ENCODE results near the gene FAM133A. TPM values are rescaled to one million over a fixed set of nuclear protein-coding genes. Genes with fewer than 3 reads are reported as not detected.

FAM133A gene
- polyA plus RNA-seq, 3 donors, result not detected

DNA sequence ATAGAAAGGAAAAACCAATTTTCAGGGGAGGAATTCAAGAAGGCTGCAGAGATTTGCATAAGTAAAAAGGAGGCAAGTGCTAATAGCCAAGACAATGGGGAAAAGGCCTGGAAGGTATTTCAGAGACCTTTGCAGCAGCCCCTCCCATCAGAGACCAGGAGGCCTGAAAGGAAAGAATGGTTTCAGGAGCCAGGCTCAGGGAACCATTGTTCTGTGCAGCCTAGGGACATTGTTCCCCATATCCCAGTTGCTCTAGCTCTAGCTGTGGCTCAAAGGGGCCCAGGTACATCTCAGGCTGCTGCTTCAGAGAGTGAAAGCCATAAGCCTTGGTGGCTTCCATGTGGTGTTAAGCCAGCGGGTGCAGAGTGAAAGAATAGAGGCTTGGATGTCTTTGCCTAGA is 24.6 kb upstream of the FAM133A start:
- peaks cover 0 to 7% of the 10 kb centered on the region in 2 donors for H3K9me3 ChIP-seq (replicated peaks in 1 of 2; ENCODE audit: control insufficient read depth in 1 of 2, insufficient read depth in 1 of 2, low read length in 2 of 2)
- H3K79me2 ChIP-seq (ENCODE audit: insufficient read depth, low read length), result no peaks in the 10 kb centered on the region
- H3K27me3 Mint-ChIP-seq (ENCODE audit: low read depth in 3 of 3), result no peaks in the 10 kb centered on the region
- no peak overlapping the region for H2AFZ ChIP-seq (ENCODE audit: insufficient read depth, low read depth, low read length, poor library complexity, severe bottlenecking)
- no peaks in the 10 kb centered on the region for H4K20me1 ChIP-seq (ENCODE audit: insufficient read depth, low read length)
- intact Hi-C loops (cut with micrococcal nuclease), result no loop called here
- WGBS (ENCODE audit: insufficient coverage), result no CpG with 5 or more reads among the region's 1 CpG
- no peak overlapping the region for H3K27ac Mint-ChIP-seq
- H3K36me3 Mint-ChIP-seq, result no peaks in the 10 kb centered on the region
- no peaks in the 10 kb centered on the region for H3K36me3 ChIP-seq (replicated peaks in 1 of 2; ENCODE audit: control insufficient read depth in 1 of 2, insufficient read depth in 2 of 2, low read length in 2 of 2)
- no peak for DNase-seq
- no peak overlapping the region for H3K27ac ChIP-seq (ENCODE audit: low read depth in 1 of 2, low read length in 2 of 2)
- no peak overlapping the region for H3K4me3 ChIP-seq (replicated peaks in 1 of 3; ENCODE audit: low read depth in 2 of 3, low read length in 3 of 3)
- H3K9ac ChIP-seq (ENCODE audit: insufficient read depth, low read length, poor library complexity, severe bottlenecking), result no peak overlapping the region
- peaks cover 0 to 6% (median 0%) of the 10 kb centered on the region in 7 donors for H3K9me3 Mint-ChIP-seq
- no peak overlapping the region for H3K4me3 Mint-ChIP-seq
- no peak overlapping the region for H3K4me2 ChIP-seq (replicated peaks; ENCODE audit: extremely low read depth, low read length, poor library complexity, severe bottlenecking)
- H3K4me1 Mint-ChIP-seq, result no peaks in the 10 kb centered on the region
- H3K4me1 ChIP-seq (ENCODE audit: control insufficient read depth in 1 of 2, insufficient read depth in 2 of 2, low read length in 2 of 2), result no peaks in the 10 kb centered on the region
- no peaks in the 10 kb centered on the region for H3K27me3 ChIP-seq (ENCODE audit: control insufficient read depth in 2 of 2, insufficient read depth in 2 of 2, low read length in 2 of 2)
- TF ChIP-seq, protein P1, sequence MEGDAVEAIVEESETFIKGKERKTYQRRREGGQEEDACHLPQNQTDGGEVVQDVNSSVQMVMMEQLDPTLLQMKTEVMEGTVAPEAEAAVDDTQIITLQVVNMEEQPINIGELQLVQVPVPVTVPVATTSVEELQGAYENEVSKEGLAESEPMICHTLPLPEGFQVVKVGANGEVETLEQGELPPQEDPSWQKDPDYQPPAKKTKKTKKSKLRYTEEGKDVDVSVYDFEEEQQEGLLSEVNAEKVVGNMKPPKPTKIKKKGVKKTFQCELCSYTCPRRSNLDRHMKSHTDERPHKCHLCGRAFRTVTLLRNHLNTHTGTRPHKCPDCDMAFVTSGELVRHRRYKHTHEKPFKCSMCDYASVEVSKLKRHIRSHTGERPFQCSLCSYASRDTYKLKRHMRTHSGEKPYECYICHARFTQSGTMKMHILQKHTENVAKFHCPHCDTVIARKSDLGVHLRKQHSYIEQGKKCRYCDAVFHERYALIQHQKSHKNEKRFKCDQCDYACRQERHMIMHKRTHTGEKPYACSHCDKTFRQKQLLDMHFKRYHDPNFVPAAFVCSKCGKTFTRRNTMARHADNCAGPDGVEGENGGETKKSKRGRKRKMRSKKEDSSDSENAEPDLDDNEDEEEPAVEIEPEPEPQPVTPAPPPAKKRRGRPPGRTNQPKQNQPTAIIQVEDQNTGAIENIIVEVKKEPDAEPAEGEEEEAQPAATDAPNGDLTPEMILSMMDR (IDR thresholded peaks at IDR 0.05), result no peak

DNA sequence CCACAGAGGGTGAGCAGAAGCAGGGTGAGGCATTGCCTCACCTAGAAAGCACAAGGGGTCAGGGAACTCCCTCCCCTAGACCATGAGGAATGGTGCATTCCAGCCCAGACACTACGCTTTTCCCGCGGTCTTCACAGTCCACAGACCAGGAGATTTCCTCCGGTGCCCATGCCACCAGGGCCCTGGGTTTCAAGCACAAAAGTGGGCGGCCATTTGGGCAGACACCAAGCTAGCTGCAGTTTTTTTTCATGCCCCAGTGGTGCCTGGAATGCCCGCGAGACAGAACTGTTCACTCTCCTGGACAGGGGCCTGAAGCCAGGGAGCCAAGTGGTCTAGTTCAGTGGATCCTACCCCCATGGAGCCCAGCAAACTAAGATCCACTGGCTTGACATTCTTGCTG is 13.4 kb upstream of the FAM133A start:
- Mint-ChIP-seq H3K36me3 (no peaks in the 10 kb centered on the region), H3K27me3 (ENCODE audit: low read depth in 3 of 3) (peaks cover 0 to 4% (median 2%) of the 10 kb centered on the region in 3 donors), H3K4me3 (no peak overlapping the region), H3K27ac (no peak overlapping the region), H3K9me3 (peaks cover 0 to 4% (median 0%) of the 10 kb centered on the region in 7 donors), H3K4me1 (no peaks in the 10 kb centered on the region)
- Histone ChIP-seq H3K79me2 (ENCODE audit: insufficient read depth, low read length) (no peaks in the 10 kb centered on the region), H4K20me1 (ENCODE audit: insufficient read depth, low read length) (no peaks in the 10 kb centered on the region), H2AFZ (ENCODE audit: insufficient read depth, low read depth, low read length, poor library complexity, severe bottlenecking) (no peak overlapping the region), H3K27ac (ENCODE audit: low read depth in 1 of 2, low read length in 2 of 2) (no peak overlapping the region), H3K9me3 (replicated peaks in 1 of 2; ENCODE audit: control insufficient read depth in 1 of 2, insufficient read depth in 1 of 2, low read length in 2 of 2) (no peaks in the 10 kb centered on the region), H3K36me3 (replicated peaks in 1 of 2; ENCODE audit: control insufficient read depth in 1 of 2, insufficient read depth in 2 of 2, low read length in 2 of 2) (no peaks in the 10 kb centered on the region), H3K9ac (ENCODE audit: insufficient read depth, low read length, poor library complexity, severe bottlenecking) (no peak overlapping the region), H3K27me3 (ENCODE audit: control insufficient read depth in 2 of 2, insufficient read depth in 2 of 2, low read length in 2 of 2) (no peaks in the 10 kb centered on the region), H3K4me2 (replicated peaks; ENCODE audit: extremely low read depth, low read length, poor library complexity, severe bottlenecking) (no peak overlapping the region), H3K4me1 (ENCODE audit: control insufficient read depth in 1 of 2, insufficient read depth in 2 of 2, low read length in 2 of 2) (no peaks in the 10 kb centered on the region), H3K4me3 (replicated peaks in 1 of 3; ENCODE audit: low read depth in 2 of 3, low read length in 3 of 3) (no peak overlapping the region)
- TF ChIP-seq, protein P1 (IDR thresholded peaks at IDR 0.05), result no peak
- 86% methylated on average over 5 of the region's 7 CpGs for WGBS (ENCODE audit: insufficient coverage)
- intact Hi-C loops (cut with micrococcal nuclease), result no loop called here
- no peak for DNase-seq
